CD4-positive, alpha-beta T cell (primary cell): ENCODE data around the gene NEURL3. TPM values are rescaled to one million over a fixed set of nuclear protein-coding genes. Genes with fewer than 3 reads are reported as not detected.
A peak's percentile ranks its signal among the peaks of the same experiment; 100 is the strongest.

ENCODE experiments used
- ATAC-seq: fragments of 200-7000 bp; cut with Tn5 transposase; one replicate; pipeline ENCODE4 v1.10.0; 2022; ENCODE audit warnings: mild to moderate bottlenecking; ENCODE audit not compliant: poor library complexity
- CTCF ChIA-PET: fragments of 350-600 bp; sonication (Branson Sonifier 250); formaldehyde crosslinking; loops from one replicate; lab custom pipeline; 2021; ENCODE audit warnings: antibody characterized with exemption, inconsistent platforms; lab: Charles Lee
- POLR2A ChIA-PET: fragments of 350-600 bp; sonication (Branson Sonifier 250); formaldehyde crosslinking; loops from one replicate; lab custom pipeline; 2021; ENCODE audit warnings: antibody characterized with exemption, inconsistent platforms; lab: Charles Lee
- DNase-seq, 14 experiments: peaks; one replicate each; pipeline ENCODE4 v3.0.0-alpha.2; 2013 to 2020; ENCODE audit warnings: mixed read lengths in 2 of 14
- H3K27ac ChIP-seq, 2 donors: one replicate each; pipeline versions ENCODE4 v1.5.1 to v1.7.0; 2013; ENCODE audit warnings: low read length in 2 of 2, low read depth in 1 of 2, mild to moderate bottlenecking in 1 of 2
- H3K27me3 ChIP-seq, 2 experiments: 1 replicate in 1 of 2; 2 replicates in 1 of 2; pipeline versions ENCODE4 v1.6.1 to v1.7.0; 2013; ENCODE audit warnings: low read length in 2 of 2, control low read depth in 1 of 2, mild to moderate bottlenecking in 1 of 2, moderate library complexity in 1 of 2; ENCODE audit not compliant: insufficient read depth in 2 of 2, control insufficient read depth in 1 of 2
- H3K36me3 ChIP-seq: one replicate; pipeline ENCODE4 v1.6.1; 2013; ENCODE audit warnings: low read length, control low read depth; ENCODE audit not compliant: insufficient read depth
- H3K4me1 ChIP-seq: one replicate; pipeline ENCODE4 v1.6.1; 2013; ENCODE audit warnings: low read length, control low read depth; ENCODE audit not compliant: insufficient read depth
- H3K4me3 ChIP-seq: one replicate; pipeline ENCODE4 v1.5.1; 2013; ENCODE audit warnings: mild to moderate bottlenecking, low read length, moderate library complexity
- H3K9me3 ChIP-seq, 2 experiments: 1 replicate in 1 of 2; 2 replicates in 1 of 2; pipeline versions ENCODE4 v1.6.1 to v1.7.0; 2013; ENCODE audit warnings: low read length in 2 of 2, mild to moderate bottlenecking in 2 of 2, control low read depth in 1 of 2, moderate library complexity in 1 of 2; ENCODE audit not compliant: control insufficient read depth in 1 of 2, insufficient read depth in 1 of 2
- H3K27ac Mint-ChIP-seq: one replicate; pipeline ENCODE4 v1.8.0; 2020; ENCODE audit warnings: mixed read lengths
- H3K27me3 Mint-ChIP-seq: one replicate; pipeline ENCODE4 v1.8.0; 2021; ENCODE audit warnings: mixed read lengths
- H3K36me3 Mint-ChIP-seq: one replicate; pipeline ENCODE4 v1.8.0; 2021; ENCODE audit warnings: low read depth, mixed read lengths
- H3K4me1 Mint-ChIP-seq: one replicate; pipeline ENCODE4 v1.8.0; 2021; ENCODE audit warnings: low read depth, mixed read lengths
- H3K4me3 Mint-ChIP-seq: one replicate; pipeline ENCODE4 v1.8.0; 2020; ENCODE audit warnings: mild to moderate bottlenecking, mixed read lengths
- H3K9me3 Mint-ChIP-seq: one replicate; pipeline ENCODE4 v1.8.0; 2020; ENCODE audit warnings: mixed read lengths
- CTCF ChIP-seq: fragments of 200-600 bp; IDR thresholded peaks from one replicate; pipeline ENCODE4 v1.8.0; 2022; ENCODE audit warnings: antibody characterized with exemption, mild to moderate bottlenecking
- intact Hi-C, 2 experiments: fragments of 100-400 bp; cut with DNase I in 1 of 2; cut with micrococcal nuclease in 1 of 2; formaldehyde crosslinking; loops; one replicate each; pipeline versions ENCODE4 v1.15.1 to v1.9.0; 2023 to 2025; cut with DNase I, micrococcal nuclease
- total RNA-seq, 174 experiments: library from RNA in 2 of 174; stranded (reverse) in 2 of 174; gene quantifications; one replicate each; pipeline ENCODE4 v1.2.3 and lab custom pipeline; 2021 to 2026

NEURL3 gene
- total RNA-seq, 2 experiments from 2014 or later: not detected

GRCh38 chr2:96547203-96547641, 42.1 kb upstream of the NEURL3 start:
- Histone ChIP-seq H3K4me1 (peaks cover 51% of the 10 kb centered on the region), H3K9me3 (no peaks in the 10 kb centered on the region), H3K36me3 (peaks cover 86% of the 10 kb centered on the region), H3K4me3 (no peak overlapping the region), H3K27me3 (no peaks in the 10 kb centered on the region), H3K27ac (no peak overlapping the region)
- peak overlapping the region; percentile 87 for H3K27ac Mint-ChIP-seq
- no peak for TF ChIP-seq CTCF
- DNase-seq (peak in 1 of 14 experiments; percentile 29), ATAC-seq (no peak)
- POLR2A ChIA-PET: interaction anchor here (4.1 kb wide), 1 partner anchor 9 kb away, joined by 35 read pairs; the partner anchor contains the start of gene ARID5A
- H3K36me3 Mint-ChIP-seq: peaks cover 75% of the 10 kb centered on the region
- H3K4me3 Mint-ChIP-seq: peak overlapping the region; percentile 21
- no peaks in the 10 kb centered on the region for H3K9me3 Mint-ChIP-seq
- peaks cover 55% of the 10 kb centered on the region for H3K4me1 Mint-ChIP-seq
- intact Hi-C loops: no loop called here
- no peaks in the 10 kb centered on the region for H3K27me3 Mint-ChIP-seq
- CTCF ChIA-PET: no interaction called here

GRCh38 chr2:96546797-96547196, 41.6 kb upstream of the NEURL3 start:
- Histone ChIP-seq H3K4me3 (no peak overlapping the region), H3K36me3 (peaks cover 85% of the 10 kb centered on the region), H3K27me3 (no peaks in the 10 kb centered on the region), H3K9me3 (no peaks in the 10 kb centered on the region), H3K4me1 (peaks cover 55% of the 10 kb centered on the region), H3K27ac (peak overlapping the region; percentile 2 to 14)
- Mint-ChIP-seq H3K4me3 (peak overlapping the region; percentile 64), H3K9me3 (no peaks in the 10 kb centered on the region), H3K36me3 (peaks cover 75% of the 10 kb centered on the region), H3K4me1 (peaks cover 59% of the 10 kb centered on the region), H3K27ac (peak overlapping the region; percentile 87), H3K27me3 (no peaks in the 10 kb centered on the region)
- CTCF ChIA-PET: no interaction called here
- POLR2A ChIA-PET: interaction anchor here (4.1 kb wide), 1 partner anchor 9 kb away, joined by 35 read pairs; the partner anchor contains the start of gene ARID5A
- ATAC-seq: peak; percentile 37
- peak in 4 of 14 experiments; percentile 29 to 71 (median 45) for DNase-seq
- intact Hi-C loops: no loop called here
- no peak for TF ChIP-seq CTCF

DNA sequence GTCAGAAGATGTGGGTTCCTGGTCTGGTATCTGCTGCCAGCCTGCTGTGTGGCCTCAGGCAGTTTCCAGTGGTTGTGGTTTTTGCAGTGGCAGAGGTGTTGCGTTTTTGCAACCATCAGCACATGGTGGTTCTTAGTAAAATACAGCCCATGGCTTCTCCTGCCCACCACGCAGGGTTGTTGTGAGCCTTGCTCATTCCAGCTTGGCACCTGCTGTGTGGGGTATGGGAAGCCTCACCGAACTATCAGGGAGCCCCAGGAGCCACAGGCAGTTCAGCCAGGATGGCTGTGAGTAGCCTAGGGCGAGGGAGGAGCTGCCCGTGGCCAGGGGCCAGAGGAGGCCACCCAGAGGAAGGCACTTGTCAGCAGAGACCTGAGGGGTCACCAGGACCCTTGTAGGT, 41.2 kb upstream of the NEURL3 start:
- ATAC-seq: no peak
- peak overlapping the region; percentile 2 to 14 for H3K27ac ChIP-seq
- intact Hi-C loops: no loop called here
- no peaks in the 10 kb centered on the region for H3K27me3 ChIP-seq
- POLR2A ChIA-PET: interaction anchor here (4.1 kb wide), 1 partner anchor 9 kb away, joined by 35 read pairs; the partner anchor contains the start of gene ARID5A
- H3K9me3 ChIP-seq: no peaks in the 10 kb centered on the region
- DNase-seq: peak in 2 of 14 experiments; percentile 34 to 49
- peak overlapping the region; percentile 64 for H3K4me3 Mint-ChIP-seq
- no peak for TF ChIP-seq CTCF
- H3K4me1 ChIP-seq: peaks cover 60% of the 10 kb centered on the region
- peaks cover 64% of the 10 kb centered on the region for H3K4me1 Mint-ChIP-seq
- H3K27ac Mint-ChIP-seq: peak overlapping the region; percentile 87
- H3K9me3 Mint-ChIP-seq: no peaks in the 10 kb centered on the region
- H3K36me3 ChIP-seq: peaks cover 85% of the 10 kb centered on the region
- peaks cover 80% of the 10 kb centered on the region for H3K36me3 Mint-ChIP-seq
- no peak overlapping the region for H3K4me3 ChIP-seq
- H3K27me3 Mint-ChIP-seq: no peaks in the 10 kb centered on the region
- CTCF ChIA-PET: no interaction called here
